ENCODE measurements around the gene WIZ. TPM values are rescaled to one million over a fixed set of nuclear protein-coding genes. Genes with fewer than 3 reads are reported as not detected.
A peak's percentile ranks its signal among the peaks of the same experiment; 100 is the strongest.

Gene WIZ
- total and polyA plus RNA-seq, 9 of the 15 experiments (the other 6 are each of a cell fraction or from before 2014, with no cell fraction given) = 0.06 to 37.5 (median 4.8) TPM

DNA sequence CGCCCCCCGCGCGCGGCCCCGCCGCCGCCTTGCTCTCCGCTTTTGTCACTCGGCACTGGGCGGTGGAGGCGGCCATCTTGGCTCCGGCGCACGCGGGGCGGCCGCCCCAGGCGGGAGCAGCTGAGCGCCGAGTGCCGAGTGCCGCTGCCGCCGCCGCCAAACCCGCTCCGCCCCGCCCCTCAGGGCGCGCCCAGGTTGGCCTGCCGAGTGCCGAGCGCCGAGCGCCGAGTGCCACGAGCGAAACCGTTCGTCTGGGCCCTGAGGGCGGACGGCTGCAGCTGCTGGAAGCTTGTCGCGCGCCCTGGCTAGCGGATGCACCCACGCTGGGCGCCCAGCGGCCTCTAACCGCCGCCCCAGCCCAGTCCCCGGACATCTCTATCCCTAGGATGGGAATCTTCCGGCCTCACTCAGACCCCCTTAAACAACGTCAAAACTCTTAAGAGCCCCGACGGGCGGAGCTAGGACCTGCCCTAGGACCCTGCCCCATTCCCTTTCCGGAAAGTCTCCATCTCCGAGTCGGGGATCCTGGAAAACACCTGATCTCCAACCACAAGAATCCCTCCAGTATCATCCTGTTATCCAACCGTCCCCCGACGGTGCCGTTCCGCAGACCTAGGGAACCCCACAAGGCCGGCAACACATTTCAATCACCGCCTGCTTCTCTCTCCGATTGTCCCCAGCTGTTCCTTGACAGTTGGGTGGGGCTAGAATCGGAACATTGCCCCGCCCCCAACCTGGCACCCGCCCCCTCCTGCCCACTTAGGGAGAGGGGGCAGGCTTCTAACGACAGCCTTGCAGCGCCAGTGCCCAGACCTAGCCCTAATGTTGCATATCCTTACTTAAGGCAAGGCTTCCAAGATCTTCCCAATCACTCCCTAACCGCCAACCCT lies 16.9 kb downstream of the WIZ start:
- H3K27ac ChIP-seq (ENCODE audit: extremely low read depth, low read depth, low read length) = peak overlapping the region; percentile 73
- H2AFZ ChIP-seq (ENCODE audit: low read depth, low read length) = peak overlapping the region; percentile 93
- ATAC-seq (peak; percentile 89), DNase-seq (ENCODE audit: extremely low read depth in 1 of 4, low spot score in 3 of 4) (peak; percentile 91 to 96 (median 94)), FAIRE-seq (peak; percentile 69)
- peak overlapping the region; percentile 86 for H3K4me2 ChIP-seq (ENCODE audit: insufficient read depth, low read length)
- H3K9me3 ChIP-seq (replicated peaks; ENCODE audit: control insufficient read depth, insufficient read depth, low read depth, low read length) = no peaks in the 10 kb centered on the region
- no peaks in the 10 kb centered on the region for H4K20me1 ChIP-seq (replicated peaks; ENCODE audit: control insufficient read depth, insufficient read depth, low read length)
- in situ Hi-C loops (cut with MboI) (no loop called here), intact Hi-C loops (cut with micrococcal nuclease) (loop anchor here (2.0 kb wide), 1 partner anchor 14 kb away; the partner anchor contains the start of gene AKAP8L)
- peaks cover 44% of the 10 kb centered on the region for H3K79me2 ChIP-seq (ENCODE audit: control insufficient read depth, insufficient read depth, low read length)
- 9% methylated on average over 31 of the region's 75 CpGs for WGBS (ENCODE audit: insufficient coverage, low coverage, missing lambda C conversion rate)
- peaks cover 5% of the 10 kb centered on the region for H3K9me1 ChIP-seq (ENCODE audit: control insufficient read depth, insufficient read depth, low read length)
- H3K4me3 ChIP-seq = peak overlapping the region; percentile 75
- POLR2A ChIA-PET = interaction anchor here (0.5 to 1.5 kb wide), 9 partner anchors 9 to 871 kb away, joined by 3 to 19 read pairs (median 5); partner anchors contain the start of gene AKAP8L
- CTCF ChIA-PET (ENCODE audit: low intra/inter-chr PET ratio) = no interaction called here
- H3K36me3 ChIP-seq (ENCODE audit: control insufficient read depth, insufficient read depth, low read length) = peaks cover 33% of the 10 kb centered on the region; the same call in 2 of the 3 replicates
- no TSS peak for BruUV-seq (replicated peaks)
- H3K27me3 ChIP-seq (ENCODE audit: control insufficient read depth in 2 of 2, insufficient read depth in 2 of 2, low read length in 2 of 2) = peaks cover 0 to 2% of the 10 kb centered on the region in 2 experiments; a peak in 2 of 5 replicates
- H3K9ac ChIP-seq (ENCODE audit: insufficient read depth in 1 of 2, low read depth in 2 of 2, low read length in 2 of 2) = peak overlapping the region; percentile 80 to 90; a peak in 3 of 4 replicates
- H3K4me1 ChIP-seq (replicated peaks in 1 of 2; ENCODE audit: control insufficient read depth in 2 of 2, insufficient read depth in 2 of 2, low read length in 2 of 2) = peaks cover 14 to 50% of the 10 kb centered on the region in 2 experiments
- TF ChIP-seq MXI1 (IDR thresholded peaks at IDR 0.05; ENCODE audit: low read depth, low read length) (peak; percentile 39; the same call in 1 of the 2 replicates), NR3C1 (CRISPR knock-in tag; IDR thresholded peaks at IDR 0.05) (0 out of 2 replicates have a peak, but pooled peaks have one; percentile 75), NFYB (IDR thresholded peaks at IDR 0.05; ENCODE audit: extremely low read depth, insufficient read length) (no peak), TBP (optimal IDR thresholded peaks at IDR 0.05; ENCODE audit: low read depth, low read length) (peak; percentile 81), PPARD (CRISPR knock-in tag; IDR thresholded peaks at IDR 0.05) (no peak), ZNF165 (CRISPR knock-in tag; IDR thresholded peaks at IDR 0.05; ENCODE audit: borderline replicate concordance) (no peak), L3MBTL2 (IDR thresholded peaks at IDR 0.05) (peak; percentile 93), PHF20 (IDR thresholded peaks at IDR 0.05; ENCODE audit: partially characterized antibody) (peak; percentile 77), SMAD1 (IDR thresholded peaks at IDR 0.05; ENCODE audit: low read depth, low read length, partially characterized antibody) (peak; percentile 51), ZNF778 (CRISPR knock-in tag; IDR thresholded peaks at IDR 0.05) (no peak), KLF6 (CRISPR knock-in tag; IDR thresholded peaks at IDR 0.05; ENCODE audit: borderline replicate concordance) (no peak)
- TF ChIP-seq, protein P1, sequence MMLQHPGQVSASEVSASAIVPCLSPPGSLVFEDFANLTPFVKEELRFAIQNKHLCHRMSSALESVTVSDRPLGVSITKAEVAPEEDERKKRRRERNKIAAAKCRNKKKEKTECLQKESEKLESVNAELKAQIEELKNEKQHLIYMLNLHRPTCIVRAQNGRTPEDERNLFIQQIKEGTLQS (IDR thresholded peaks at IDR 0.05) = no peak
- TF ChIP-seq, protein P1 (CRISPR knock-in tag; conservative IDR thresholded peaks at IDR 0.05) = 0 out of 2 replicates have a peak, but pooled peaks have one; percentile 27
- TF ChIP-seq, protein P2, sequence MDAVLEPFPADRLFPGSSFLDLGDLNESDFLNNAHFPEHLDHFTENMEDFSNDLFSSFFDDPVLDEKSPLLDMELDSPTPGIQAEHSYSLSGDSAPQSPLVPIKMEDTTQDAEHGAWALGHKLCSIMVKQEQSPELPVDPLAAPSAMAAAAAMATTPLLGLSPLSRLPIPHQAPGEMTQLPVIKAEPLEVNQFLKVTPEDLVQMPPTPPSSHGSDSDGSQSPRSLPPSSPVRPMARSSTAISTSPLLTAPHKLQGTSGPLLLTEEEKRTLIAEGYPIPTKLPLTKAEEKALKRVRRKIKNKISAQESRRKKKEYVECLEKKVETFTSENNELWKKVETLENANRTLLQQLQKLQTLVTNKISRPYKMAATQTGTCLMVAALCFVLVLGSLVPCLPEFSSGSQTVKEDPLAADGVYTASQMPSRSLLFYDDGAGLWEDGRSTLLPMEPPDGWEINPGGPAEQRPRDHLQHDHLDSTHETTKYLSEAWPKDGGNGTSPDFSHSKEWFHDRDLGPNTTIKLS (IDR thresholded peaks at IDR 0.05; ENCODE audit: borderline replicate concordance, low read depth) = peak; percentile 85
- TF ChIP-seq, protein P3, sequence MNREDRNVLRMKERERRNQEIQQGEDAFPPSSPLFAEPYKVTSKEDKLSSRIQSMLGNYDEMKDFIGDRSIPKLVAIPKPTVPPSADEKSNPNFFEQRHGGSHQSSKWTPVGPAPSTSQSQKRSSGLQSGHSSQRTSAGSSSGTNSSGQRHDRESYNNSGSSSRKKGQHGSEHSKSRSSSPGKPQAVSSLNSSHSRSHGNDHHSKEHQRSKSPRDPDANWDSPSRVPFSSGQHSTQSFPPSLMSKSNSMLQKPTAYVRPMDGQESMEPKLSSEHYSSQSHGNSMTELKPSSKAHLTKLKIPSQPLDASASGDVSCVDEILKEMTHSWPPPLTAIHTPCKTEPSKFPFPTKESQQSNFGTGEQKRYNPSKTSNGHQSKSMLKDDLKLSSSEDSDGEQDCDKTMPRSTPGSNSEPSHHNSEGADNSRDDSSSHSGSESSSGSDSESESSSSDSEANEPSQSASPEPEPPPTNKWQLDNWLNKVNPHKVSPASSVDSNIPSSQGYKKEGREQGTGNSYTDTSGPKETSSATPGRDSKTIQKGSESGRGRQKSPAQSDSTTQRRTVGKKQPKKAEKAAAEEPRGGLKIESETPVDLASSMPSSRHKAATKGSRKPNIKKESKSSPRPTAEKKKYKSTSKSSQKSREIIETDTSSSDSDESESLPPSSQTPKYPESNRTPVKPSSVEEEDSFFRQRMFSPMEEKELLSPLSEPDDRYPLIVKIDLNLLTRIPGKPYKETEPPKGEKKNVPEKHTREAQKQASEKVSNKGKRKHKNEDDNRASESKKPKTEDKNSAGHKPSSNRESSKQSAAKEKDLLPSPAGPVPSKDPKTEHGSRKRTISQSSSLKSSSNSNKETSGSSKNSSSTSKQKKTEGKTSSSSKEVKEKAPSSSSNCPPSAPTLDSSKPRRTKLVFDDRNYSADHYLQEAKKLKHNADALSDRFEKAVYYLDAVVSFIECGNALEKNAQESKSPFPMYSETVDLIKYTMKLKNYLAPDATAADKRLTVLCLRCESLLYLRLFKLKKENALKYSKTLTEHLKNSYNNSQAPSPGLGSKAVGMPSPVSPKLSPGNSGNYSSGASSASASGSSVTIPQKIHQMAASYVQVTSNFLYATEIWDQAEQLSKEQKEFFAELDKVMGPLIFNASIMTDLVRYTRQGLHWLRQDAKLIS (CRISPR knock-in tag; IDR thresholded peaks at IDR 0.05) = no peak

All from K562 (cell line).